ENCODE data around the gene MFN2. TPM values are rescaled to one million over a fixed set of nuclear protein-coding genes. Genes with fewer than 3 reads are reported as not detected.

MFN2 gene
- total RNA-seq, 2 experiments from 2014 or later: 28.3 to 52.7 TPM

DNA sequence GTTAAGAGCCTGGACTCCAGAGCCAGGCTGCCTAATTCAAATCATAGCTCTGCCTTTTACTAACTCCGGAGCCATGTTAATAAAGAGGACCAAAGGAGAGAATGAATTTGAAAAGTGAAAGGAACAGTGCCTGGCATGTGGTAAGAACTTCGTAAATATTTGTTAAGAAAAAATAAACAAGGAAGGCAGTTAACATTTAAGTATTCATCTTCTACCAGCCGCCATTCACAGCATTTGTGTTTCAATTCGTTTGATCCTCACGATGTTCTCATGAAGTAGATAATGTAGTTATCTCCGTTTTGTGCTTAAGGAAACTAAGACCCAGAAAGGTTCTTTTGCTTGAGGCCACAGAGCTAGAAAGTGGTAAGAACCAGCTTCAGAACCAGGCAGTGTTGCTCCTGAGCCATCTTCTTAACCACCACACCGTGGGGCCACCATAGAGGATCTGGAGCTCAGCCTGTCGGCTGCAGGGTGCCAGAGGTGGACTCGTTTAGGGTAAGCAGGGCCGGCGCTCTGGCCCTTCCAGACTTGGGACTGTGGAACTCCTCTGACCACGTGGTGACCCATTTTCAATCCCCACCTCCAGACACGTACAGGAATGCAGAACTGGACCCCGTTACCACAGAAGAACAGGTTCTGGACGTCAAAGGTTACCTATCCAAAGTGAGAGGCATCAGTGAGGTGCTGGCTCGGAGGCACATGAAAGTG, 11.9 kb downstream of the MFN2 start:
- CTCF ChIA-PET (ENCODE audit: unreplicated experiment): no interaction called here
- Histone ChIP-seq H3K9me2 (ENCODE audit: insufficient read depth, low read length) (no peaks in the 10 kb centered on the region), H3K9me3 (ENCODE audit: low read length) (no peaks in the 10 kb centered on the region), H3K79me2 (ENCODE audit: insufficient read depth, low read depth, low read length) (peaks cover 4% of the 10 kb centered on the region; the same call in 1 of the 2 replicates), H2AFZ (ENCODE audit: low read length) (no peak overlapping the region), H4K20me1 (ENCODE audit: insufficient read depth, low read length) (no peaks in the 10 kb centered on the region), H3K36me3 (ENCODE audit: insufficient read depth, low read length) (peaks cover 88% of the 10 kb centered on the region), H3K4me1 (ENCODE audit: insufficient read depth, low read length, poor library complexity, severe bottlenecking) (no peaks in the 10 kb centered on the region), H3K4me3 (ENCODE audit: low read depth, low read length, poor library complexity, severe bottlenecking) (no peak overlapping the region), H3K4me2 (ENCODE audit: low read length) (no peak overlapping the region), H3K27ac (ENCODE audit: low read depth, low read length, poor library complexity, severe bottlenecking) (no peak overlapping the region)
- no TSS peak for BruUV-seq (replicated peaks)
- POLR2A ChIA-PET: interaction anchor here (1.0 to 1.1 kb wide), 2 partner anchors 27 to 39 kb away, joined by 3 to 5 read pairs; no protein-coding TSS in a partner anchor
- intact Hi-C loops (cut with micrococcal nuclease; ENCODE audit: unreplicated experiment): no loop called here
- DNase-seq (ENCODE audit: low spot score): no peak
- TF ChIP-seq EZH2phosphoT487 (IDR thresholded peaks at IDR 0.05; ENCODE audit: borderline replicate concordance, low read depth, low read length): no peak
- TF ChIP-seq, protein P1, sequence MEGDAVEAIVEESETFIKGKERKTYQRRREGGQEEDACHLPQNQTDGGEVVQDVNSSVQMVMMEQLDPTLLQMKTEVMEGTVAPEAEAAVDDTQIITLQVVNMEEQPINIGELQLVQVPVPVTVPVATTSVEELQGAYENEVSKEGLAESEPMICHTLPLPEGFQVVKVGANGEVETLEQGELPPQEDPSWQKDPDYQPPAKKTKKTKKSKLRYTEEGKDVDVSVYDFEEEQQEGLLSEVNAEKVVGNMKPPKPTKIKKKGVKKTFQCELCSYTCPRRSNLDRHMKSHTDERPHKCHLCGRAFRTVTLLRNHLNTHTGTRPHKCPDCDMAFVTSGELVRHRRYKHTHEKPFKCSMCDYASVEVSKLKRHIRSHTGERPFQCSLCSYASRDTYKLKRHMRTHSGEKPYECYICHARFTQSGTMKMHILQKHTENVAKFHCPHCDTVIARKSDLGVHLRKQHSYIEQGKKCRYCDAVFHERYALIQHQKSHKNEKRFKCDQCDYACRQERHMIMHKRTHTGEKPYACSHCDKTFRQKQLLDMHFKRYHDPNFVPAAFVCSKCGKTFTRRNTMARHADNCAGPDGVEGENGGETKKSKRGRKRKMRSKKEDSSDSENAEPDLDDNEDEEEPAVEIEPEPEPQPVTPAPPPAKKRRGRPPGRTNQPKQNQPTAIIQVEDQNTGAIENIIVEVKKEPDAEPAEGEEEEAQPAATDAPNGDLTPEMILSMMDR (conservative IDR thresholded peaks at IDR 0.05; ENCODE audit: low read length): no peak

DNA sequence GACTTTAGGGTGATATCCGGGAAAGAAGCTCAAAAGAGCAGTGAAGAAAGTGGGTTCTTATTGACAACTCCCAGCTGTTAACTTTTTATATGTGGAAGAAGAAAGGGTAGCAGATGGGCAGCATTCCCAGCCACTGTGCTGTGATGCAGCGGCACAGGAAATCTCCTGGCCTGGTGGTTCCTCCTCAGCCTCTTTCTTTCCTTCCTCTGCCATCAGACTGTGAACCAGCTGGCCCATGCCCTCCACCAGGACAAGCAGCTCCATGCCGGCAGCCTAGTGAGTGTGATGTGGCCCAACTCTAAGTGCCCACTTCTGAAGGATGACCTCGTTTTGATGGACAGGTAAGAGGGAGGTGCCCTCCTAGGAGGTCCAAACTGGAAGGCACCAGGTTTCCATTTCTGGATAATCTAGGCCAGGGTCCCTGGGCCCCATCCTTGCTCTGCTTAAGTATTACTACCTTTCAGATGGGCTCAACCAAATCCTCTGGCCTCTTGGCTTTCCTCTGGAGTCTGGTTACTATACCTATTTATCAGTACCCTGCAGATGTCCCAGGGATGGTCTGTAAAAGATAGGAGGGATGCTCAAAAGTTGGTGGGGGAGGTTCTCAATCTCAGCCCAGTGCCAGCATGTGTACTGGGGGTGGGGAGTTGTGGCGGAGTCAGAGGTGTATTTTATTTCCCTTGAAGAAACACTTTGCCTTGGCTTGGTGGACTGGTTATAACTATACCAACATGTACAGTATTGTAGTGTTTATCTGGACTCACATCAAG, 17.0 kb downstream of the MFN2 start:
- no peak for TF ChIP-seq EZH2phosphoT487 (IDR thresholded peaks at IDR 0.05; ENCODE audit: borderline replicate concordance, low read depth, low read length)
- TF ChIP-seq, protein P1 (conservative IDR thresholded peaks at IDR 0.05; ENCODE audit: low read length): no peak
- Histone ChIP-seq H3K4me2 (ENCODE audit: low read length) (no peak overlapping the region), H3K36me3 (ENCODE audit: insufficient read depth, low read length) (peaks cover 85% of the 10 kb centered on the region), H3K4me3 (ENCODE audit: low read depth, low read length, poor library complexity, severe bottlenecking) (no peak overlapping the region), H4K20me1 (ENCODE audit: insufficient read depth, low read length) (no peaks in the 10 kb centered on the region), H3K4me1 (ENCODE audit: insufficient read depth, low read length, poor library complexity, severe bottlenecking) (no peaks in the 10 kb centered on the region), H3K9me2 (ENCODE audit: insufficient read depth, low read length) (no peaks in the 10 kb centered on the region), H3K27ac (ENCODE audit: low read depth, low read length, poor library complexity, severe bottlenecking) (no peak overlapping the region), H3K79me2 (ENCODE audit: insufficient read depth, low read depth, low read length) (no peaks in the 10 kb centered on the region), H3K9me3 (ENCODE audit: low read length) (no peaks in the 10 kb centered on the region), H2AFZ (ENCODE audit: low read length) (no peak overlapping the region)
- ChIA-PET CTCF (ENCODE audit: unreplicated experiment) (no interaction called here), POLR2A (interaction anchor here (0.6 to 1.0 kb wide), 3 partner anchors 22 to 81 kb away, joined by 3 to 6 read pairs (median 4); partner anchors contain the start of gene MIIP)
- no TSS peak for BruUV-seq (replicated peaks)
- no peak for DNase-seq (ENCODE audit: low spot score)
- intact Hi-C loops (cut with micrococcal nuclease; ENCODE audit: unreplicated experiment): no loop called here

DNA sequence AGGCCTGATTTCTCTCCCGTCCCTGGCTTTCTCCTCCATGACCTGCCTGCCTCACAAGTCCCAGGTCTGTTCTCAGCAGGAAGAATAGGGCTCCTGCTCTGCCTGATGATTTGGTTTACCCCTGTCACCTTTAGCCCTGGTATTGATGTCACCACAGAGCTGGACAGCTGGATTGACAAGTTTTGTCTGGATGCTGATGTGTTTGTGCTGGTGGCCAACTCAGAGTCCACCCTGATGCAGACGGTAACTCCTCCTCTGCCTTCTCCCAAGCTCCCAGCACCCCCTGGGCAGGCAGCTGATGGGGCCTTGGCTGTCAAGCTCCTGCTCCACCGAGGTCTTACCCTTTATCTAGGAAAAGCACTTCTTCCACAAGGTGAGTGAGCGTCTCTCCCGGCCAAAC, 18.4 kb downstream of the MFN2 start:
- no peak overlapping the region for H3K27ac ChIP-seq (ENCODE audit: low read depth, low read length, poor library complexity, severe bottlenecking)
- H3K36me3 ChIP-seq (ENCODE audit: insufficient read depth, low read length): peaks cover 85% of the 10 kb centered on the region
- intact Hi-C loops (cut with micrococcal nuclease; ENCODE audit: unreplicated experiment): no loop called here
- H2AFZ ChIP-seq (ENCODE audit: low read length): no peak overlapping the region
- H4K20me1 ChIP-seq (ENCODE audit: insufficient read depth, low read length): no peaks in the 10 kb centered on the region
- H3K4me1 ChIP-seq (ENCODE audit: insufficient read depth, low read length, poor library complexity, severe bottlenecking): no peaks in the 10 kb centered on the region
- TF ChIP-seq, protein P1 (conservative IDR thresholded peaks at IDR 0.05; ENCODE audit: low read length): no peak
- TF ChIP-seq EZH2phosphoT487 (IDR thresholded peaks at IDR 0.05; ENCODE audit: borderline replicate concordance, low read depth, low read length): no peak
- CTCF ChIA-PET (ENCODE audit: unreplicated experiment): no interaction called here
- no peaks in the 10 kb centered on the region for H3K79me2 ChIP-seq (ENCODE audit: insufficient read depth, low read depth, low read length)
- no peak for DNase-seq (ENCODE audit: low spot score)
- no peaks in the 10 kb centered on the region for H3K9me3 ChIP-seq (ENCODE audit: low read length)
- no peak overlapping the region for H3K4me3 ChIP-seq (ENCODE audit: low read depth, low read length, poor library complexity, severe bottlenecking)
- POLR2A ChIA-PET: no interaction called here
- TSS peak; percentile 30 for BruUV-seq (replicated peaks)
- no peaks in the 10 kb centered on the region for H3K9me2 ChIP-seq (ENCODE audit: insufficient read depth, low read length)
- H3K4me2 ChIP-seq (ENCODE audit: low read length): no peak overlapping the region
